GM12878 (cell line): Measurements from ENCODE around the gene CARD18. TPM values are rescaled to one million over a fixed set of nuclear protein-coding genes. Genes with fewer than 3 reads are reported as not detected.

Experiments used
- ATAC-seq: fragments of 200-7000 bp; cut with Tn5 transposase; 3 replicates; pipeline ENCODE4 v1.9.1; 2020; ENCODE audit warnings: mild to moderate bottlenecking, moderate library complexity
- BruUV-seq: library from RNA; stranded (reverse); fragments of 400-500 nt; replicated peaks from 2 replicates; lab custom pipeline; 2021; lab: Mats Ljungman, UMichigan
- CTCF ChIA-PET: fragments of 300-600 bp; sonication (Branson Sonifier 250); formaldehyde crosslinking; extraction: SDS; loops from one replicate; lab custom pipeline; 2021; ENCODE audit warnings: inconsistent platforms; lab: Yijun Ruan, JAX
- POLR2A ChIA-PET: fragments of 350-600 bp; formaldehyde crosslinking; extraction: SDS; loops from one replicate; lab custom pipeline; 2021; ENCODE audit warnings: inconsistent platforms; lab: Charles Lee
- RAD21 ChIA-PET: fragments of 300-600 bp; sonication (Branson Sonifier 250); formaldehyde crosslinking; loops from one replicate; lab custom pipeline; 2023; ENCODE audit warnings: antibody characterized with exemption; ENCODE audit not compliant: unreplicated experiment; lab: Charles Lee
- SMC1A ChIA-PET: fragments of 300-600 bp; sonication (Branson Sonifier 250); formaldehyde crosslinking; loops from one replicate; lab custom pipeline; 2023; ENCODE audit not compliant: unreplicated experiment, uncharacterized antibody; lab: Charles Lee
- DNase-seq: peaks from one replicate; pipeline ENCODE4 v3.0.0-alpha.2; 2011; ENCODE audit warnings: low read depth, low spot score
- FAIRE-seq: peaks from 3 replicates; lab custom pipeline; 2011; peaks lifted over from hg19 to GRCh38; lab: Jason Lieb, UNC
- H2AFZ ChIP-seq: 2 replicates; pipeline ENCODE4 v1.6.0; 2011; ENCODE audit warnings: low read depth, low read length, control low read depth; ENCODE audit not compliant: control insufficient read depth
- H3K27ac ChIP-seq: 2 replicates; pipeline ENCODE4 v1.5.1; 2011; ENCODE audit warnings: control low read depth; ENCODE audit not compliant: control insufficient read depth, insufficient read depth
- H3K27me3 ChIP-seq, 2 experiments: replicated peaks in 1 of 2; 2 replicates each; pipeline versions ENCODE4 v1.6.0 to v1.6.1; 2011; ENCODE audit warnings: low read length in 1 of 2; ENCODE audit not compliant: control insufficient read depth in 2 of 2, insufficient read depth in 2 of 2
- H3K36me3 ChIP-seq, 2 experiments: 2 replicates each; pipeline ENCODE4 v1.5.1; 2011; ENCODE audit warnings: low read length in 1 of 2; ENCODE audit not compliant: control insufficient read depth in 2 of 2, insufficient read depth in 2 of 2
- H3K4me1 ChIP-seq: 2 replicates; pipeline ENCODE4 v1.6.1; 2011; ENCODE audit warnings: mild to moderate bottlenecking, low read length, moderate library complexity, mixed read lengths; ENCODE audit not compliant: control insufficient read depth, insufficient read depth
- H3K4me2 ChIP-seq: 2 replicates; pipeline ENCODE4 v1.6.0; 2011; ENCODE audit warnings: control low read depth; ENCODE audit not compliant: control insufficient read depth, insufficient read depth
- H3K4me3 ChIP-seq: fragments of 200-600 bp; sonication (generic); 2 replicates; pipeline ENCODE4 v1.5.1; 2016
- H3K79me2 ChIP-seq: 2 replicates; pipeline ENCODE4 v1.6.0; 2011; ENCODE audit warnings: low read length; ENCODE audit not compliant: control insufficient read depth, insufficient read depth
- H3K9ac ChIP-seq: 2 replicates; pipeline ENCODE4 v1.8.0; 2011; ENCODE audit warnings: low read length, control low read depth, mixed read lengths; ENCODE audit not compliant: control insufficient read depth, insufficient read depth
- H3K9me3 ChIP-seq: replicated peaks from 3 replicates; pipeline ENCODE4 v1.5.1; 2011; ENCODE audit warnings: mild to moderate bottlenecking, low read length; ENCODE audit not compliant: control insufficient read depth, insufficient read depth
- H4K20me1 ChIP-seq: 2 replicates; pipeline ENCODE4 v1.6.0; 2011; ENCODE audit not compliant: control insufficient read depth, insufficient read depth
- BCL11A ChIP-seq: IDR thresholded peaks from 2 replicates; pipeline ENCODE4 v1.6.1; 2011; ENCODE audit warnings: low read depth, low read length
- BHLHE40 ChIP-seq, 2 experiments: fragments of 450-650 bp in 1 of 2; IDR thresholded peaks; 2 replicates each; pipeline ENCODE4 v1.6.1; 2011 to 2017; ENCODE audit warnings: low read depth in 2 of 2, borderline replicate concordance in 1 of 2, improper control_type of control experiment in 1 of 2, low read length in 1 of 2, mild to moderate bottlenecking in 1 of 2
- HDAC6 ChIP-seq: fragments of 200-600 bp; sonication (generic); IDR thresholded peaks from one replicate; pipeline ENCODE4 v1.8.0; 2017; ENCODE audit warnings: antibody characterized with exemption; ENCODE audit not compliant: unreplicated experiment
- JUNB ChIP-seq: IDR thresholded peaks from 2 replicates; pipeline ENCODE4 v1.6.1; 2016; ENCODE audit warnings: antibody characterized with exemption, mild to moderate bottlenecking
- SP1 ChIP-seq: IDR thresholded peaks from one replicate; pipeline ENCODE4 v1.6.1; 2011; ENCODE audit warnings: low read depth, low read length
- WGBS: methylation state at CpG from one replicate; pipeline ENCODE4 v1.1.6; 2016; ENCODE audit warnings: low lambda C conversion rate; ENCODE audit not compliant: insufficient replicate concordance, insufficient coverage; ENCODE audit errors: missing lambda C conversion rate; 5-methylcytosine and 5-hydroxymethylcytosine counted together
- in situ Hi-C: fragments of 300-500 bp; cut with MboI; formaldehyde crosslinking; loops from 9 replicates; pipeline ENCODE4 v1.14.3; 2018; ENCODE audit warnings: mixed read lengths
- intact Hi-C: fragments of 100-400 bp; cut with micrococcal nuclease; formaldehyde crosslinking; loops from one replicate; pipeline ENCODE4 v1.14.2; 2022; ENCODE audit not compliant: unreplicated experiment
- polyA plus RNA-seq, 11 experiments: library from polyadenylated mRNA; depleted of rRNA in 4 of 11; unstranded in 6 of 11; stranded (reverse) in 5 of 11; fragments of >200 nt; fragmentation: Nextera tagmentation in 4 of 11; fragmentation: Illumina TruSeq in 1 of 11; extraction: Ambion mirVana in 4 of 11; extraction: Trizol in 1 of 11; gene quantifications; 1 replicate in 1 of 11; 2 replicates in 10 of 11; pipeline versions ENCODE4 v1.2.1 to v1.2.3, GENCODE V29; 2011 to 2016; ENCODE audit warnings: inconsistent platforms in 2 of 11, missing spikeins in 2 of 11, low read depth in 1 of 11
- total RNA-seq, 4 experiments: library from RNA; depleted of rRNA in 3 of 4; stranded (reverse); fragments of >200 nt in 3 of 4; fragmentation: Illumina TruSeq in 1 of 4; extraction: Trizol in 1 of 4; gene quantifications; 2 replicates each; pipeline versions ENCODE4 v1.2.1 to v1.2.3, GENCODE V29; 2013 to 2021
- TF ChIP-seq, protein P1 (sequence below): fragments of 450-650 bp; IDR thresholded peaks from 2 replicates; pipeline ENCODE4 v1.6.1; 2017; ENCODE audit warnings: mild to moderate bottlenecking, moderate library complexity
- TF ChIP-seq, protein P2 (sequence below): IDR thresholded peaks from 2 replicates; pipeline ENCODE4 v1.6.1; 2011; ENCODE audit warnings: low read depth, mild to moderate bottlenecking, low read length, moderate library complexity, borderline replicate concordance; ENCODE audit errors: extremely low read depth
- TF ChIP-seq, protein P3 (sequence below): fragments of 150-350 bp; IDR thresholded peaks from 2 replicates; pipeline ENCODE4 v1.6.1; 2016; ENCODE audit warnings: low read depth, low read length
- TF ChIP-seq, protein P4 (sequence below): IDR thresholded peaks from 2 replicates; pipeline ENCODE4 v1.6.1; 2012; ENCODE audit warnings: mild to moderate bottlenecking, low read depth, low read length

CARD18 gene
- total and polyA plus RNA-seq, 10 of the 15 experiments (the other 5 are each of a cell fraction or from before 2014, with no cell fraction given) = not detected

DNA sequence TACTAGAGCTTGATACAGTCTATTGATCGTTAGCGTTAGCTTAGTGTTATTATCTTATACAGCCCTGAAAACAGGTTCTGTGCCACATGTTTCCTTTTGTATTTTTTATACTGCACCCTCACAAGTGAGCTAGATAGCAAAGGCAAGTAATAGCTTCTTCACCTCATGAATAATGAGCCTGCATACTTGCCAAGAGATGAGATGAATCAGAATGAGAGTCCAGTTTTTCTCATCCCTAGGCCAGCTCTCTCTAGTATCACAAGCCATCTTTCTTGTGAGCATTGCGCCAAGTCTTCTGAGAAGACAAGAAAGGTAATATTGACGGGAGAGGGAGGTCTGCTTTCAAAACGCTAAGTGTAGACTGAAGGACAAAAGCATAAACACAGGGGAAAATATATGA, 8.7 kb upstream of the CARD18 start:
- no peaks in the 10 kb centered on the region for H3K27me3 ChIP-seq
- intact Hi-C loops = no loop called here
- WGBS = 30% methylated on average over 5 of the region's 5 CpGs

More for the DNA sequence above, 8.7 kb upstream of the CARD18 start:
- Histone ChIP-seq H3K9me3 (no peaks in the 10 kb centered on the region), H3K36me3 (no peaks in the 10 kb centered on the region), H4K20me1 (no peaks in the 10 kb centered on the region), H3K4me3 (no peak overlapping the region)
- in situ Hi-C loops = no loop called here
- ATAC-seq = no peak
- ChIA-PET CTCF (interaction anchor here (0.9 kb wide), 1 partner anchor 11 kb away, joined by 4 read pairs; no protein-coding TSS in a partner anchor), SMC1A (interaction anchor here (0.6 kb wide), 1 partner anchor 11 kb away, joined by 3 read pairs; no protein-coding TSS in a partner anchor)
- TF ChIP-seq, protein P1, sequence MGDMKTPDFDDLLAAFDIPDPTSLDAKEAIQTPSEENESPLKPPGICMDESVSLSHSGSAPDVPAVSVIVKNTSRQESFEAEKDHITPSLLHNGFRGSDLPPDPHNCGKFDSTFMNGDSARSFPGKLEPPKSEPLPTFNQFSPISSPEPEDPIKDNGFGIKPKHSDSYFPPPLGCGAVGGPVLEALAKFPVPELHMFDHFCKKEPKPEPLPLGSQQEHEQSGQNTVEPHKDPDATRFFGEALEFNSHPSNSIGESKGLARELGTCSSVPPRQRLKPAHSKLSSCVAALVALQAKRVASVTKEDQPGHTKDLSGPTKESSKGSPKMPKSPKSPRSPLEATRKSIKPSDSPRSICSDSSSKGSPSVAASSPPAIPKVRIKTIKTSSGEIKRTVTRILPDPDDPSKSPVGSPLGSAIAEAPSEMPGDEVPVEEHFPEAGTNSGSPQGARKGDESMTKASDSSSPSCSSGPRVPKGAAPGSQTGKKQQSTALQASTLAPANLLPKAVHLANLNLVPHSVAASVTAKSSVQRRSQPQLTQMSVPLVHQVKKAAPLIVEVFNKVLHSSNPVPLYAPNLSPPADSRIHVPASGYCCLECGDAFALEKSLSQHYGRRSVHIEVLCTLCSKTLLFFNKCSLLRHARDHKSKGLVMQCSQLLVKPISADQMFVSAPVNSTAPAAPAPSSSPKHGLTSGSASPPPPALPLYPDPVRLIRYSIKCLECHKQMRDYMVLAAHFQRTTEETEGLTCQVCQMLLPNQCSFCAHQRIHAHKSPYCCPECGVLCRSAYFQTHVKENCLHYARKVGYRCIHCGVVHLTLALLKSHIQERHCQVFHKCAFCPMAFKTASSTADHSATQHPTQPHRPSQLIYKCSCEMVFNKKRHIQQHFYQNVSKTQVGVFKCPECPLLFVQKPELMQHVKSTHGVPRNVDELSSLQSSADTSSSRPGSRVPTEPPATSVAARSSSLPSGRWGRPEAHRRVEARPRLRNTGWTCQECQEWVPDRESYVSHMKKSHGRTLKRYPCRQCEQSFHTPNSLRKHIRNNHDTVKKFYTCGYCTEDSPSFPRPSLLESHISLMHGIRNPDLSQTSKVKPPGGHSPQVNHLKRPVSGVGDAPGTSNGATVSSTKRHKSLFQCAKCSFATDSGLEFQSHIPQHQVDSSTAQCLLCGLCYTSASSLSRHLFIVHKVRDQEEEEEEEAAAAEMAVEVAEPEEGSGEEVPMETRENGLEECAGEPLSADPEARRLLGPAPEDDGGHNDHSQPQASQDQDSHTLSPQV = no peak
- TF ChIP-seq, protein P2, sequence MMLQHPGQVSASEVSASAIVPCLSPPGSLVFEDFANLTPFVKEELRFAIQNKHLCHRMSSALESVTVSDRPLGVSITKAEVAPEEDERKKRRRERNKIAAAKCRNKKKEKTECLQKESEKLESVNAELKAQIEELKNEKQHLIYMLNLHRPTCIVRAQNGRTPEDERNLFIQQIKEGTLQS = no peak
- TF ChIP-seq, protein P3, sequence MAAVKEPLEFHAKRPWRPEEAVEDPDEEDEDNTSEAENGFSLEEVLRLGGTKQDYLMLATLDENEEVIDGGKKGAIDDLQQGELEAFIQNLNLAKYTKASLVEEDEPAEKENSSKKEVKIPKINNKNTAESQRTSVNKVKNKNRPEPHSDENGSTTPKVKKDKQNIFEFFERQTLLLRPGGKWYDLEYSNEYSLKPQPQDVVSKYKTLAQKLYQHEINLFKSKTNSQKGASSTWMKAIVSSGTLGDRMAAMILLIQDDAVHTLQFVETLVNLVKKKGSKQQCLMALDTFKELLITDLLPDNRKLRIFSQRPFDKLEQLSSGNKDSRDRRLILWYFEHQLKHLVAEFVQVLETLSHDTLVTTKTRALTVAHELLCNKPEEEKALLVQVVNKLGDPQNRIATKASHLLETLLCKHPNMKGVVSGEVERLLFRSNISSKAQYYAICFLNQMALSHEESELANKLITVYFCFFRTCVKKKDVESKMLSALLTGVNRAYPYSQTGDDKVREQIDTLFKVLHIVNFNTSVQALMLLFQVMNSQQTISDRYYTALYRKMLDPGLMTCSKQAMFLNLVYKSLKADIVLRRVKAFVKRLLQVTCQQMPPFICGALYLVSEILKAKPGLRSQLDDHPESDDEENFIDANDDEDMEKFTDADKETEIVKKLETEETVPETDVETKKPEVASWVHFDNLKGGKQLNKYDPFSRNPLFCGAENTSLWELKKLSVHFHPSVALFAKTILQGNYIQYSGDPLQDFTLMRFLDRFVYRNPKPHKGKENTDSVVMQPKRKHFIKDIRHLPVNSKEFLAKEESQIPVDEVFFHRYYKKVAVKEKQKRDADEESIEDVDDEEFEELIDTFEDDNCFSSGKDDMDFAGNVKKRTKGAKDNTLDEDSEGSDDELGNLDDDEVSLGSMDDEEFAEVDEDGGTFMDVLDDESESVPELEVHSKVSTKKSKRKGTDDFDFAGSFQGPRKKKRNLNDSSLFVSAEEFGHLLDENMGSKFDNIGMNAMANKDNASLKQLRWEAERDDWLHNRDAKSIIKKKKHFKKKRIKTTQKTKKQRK = no peak
- TF ChIP-seq SP1 (no peak), BHLHE40 (IDR thresholded peaks at IDR 0.05; ENCODE audit: borderline replicate concordance in 1 of 2, low read depth in 2 of 2, low read length in 1 of 2) (no peak), HDAC6 (no peak), JUNB (no peak), BCL11A (no peak)
- TF ChIP-seq, protein P4, sequence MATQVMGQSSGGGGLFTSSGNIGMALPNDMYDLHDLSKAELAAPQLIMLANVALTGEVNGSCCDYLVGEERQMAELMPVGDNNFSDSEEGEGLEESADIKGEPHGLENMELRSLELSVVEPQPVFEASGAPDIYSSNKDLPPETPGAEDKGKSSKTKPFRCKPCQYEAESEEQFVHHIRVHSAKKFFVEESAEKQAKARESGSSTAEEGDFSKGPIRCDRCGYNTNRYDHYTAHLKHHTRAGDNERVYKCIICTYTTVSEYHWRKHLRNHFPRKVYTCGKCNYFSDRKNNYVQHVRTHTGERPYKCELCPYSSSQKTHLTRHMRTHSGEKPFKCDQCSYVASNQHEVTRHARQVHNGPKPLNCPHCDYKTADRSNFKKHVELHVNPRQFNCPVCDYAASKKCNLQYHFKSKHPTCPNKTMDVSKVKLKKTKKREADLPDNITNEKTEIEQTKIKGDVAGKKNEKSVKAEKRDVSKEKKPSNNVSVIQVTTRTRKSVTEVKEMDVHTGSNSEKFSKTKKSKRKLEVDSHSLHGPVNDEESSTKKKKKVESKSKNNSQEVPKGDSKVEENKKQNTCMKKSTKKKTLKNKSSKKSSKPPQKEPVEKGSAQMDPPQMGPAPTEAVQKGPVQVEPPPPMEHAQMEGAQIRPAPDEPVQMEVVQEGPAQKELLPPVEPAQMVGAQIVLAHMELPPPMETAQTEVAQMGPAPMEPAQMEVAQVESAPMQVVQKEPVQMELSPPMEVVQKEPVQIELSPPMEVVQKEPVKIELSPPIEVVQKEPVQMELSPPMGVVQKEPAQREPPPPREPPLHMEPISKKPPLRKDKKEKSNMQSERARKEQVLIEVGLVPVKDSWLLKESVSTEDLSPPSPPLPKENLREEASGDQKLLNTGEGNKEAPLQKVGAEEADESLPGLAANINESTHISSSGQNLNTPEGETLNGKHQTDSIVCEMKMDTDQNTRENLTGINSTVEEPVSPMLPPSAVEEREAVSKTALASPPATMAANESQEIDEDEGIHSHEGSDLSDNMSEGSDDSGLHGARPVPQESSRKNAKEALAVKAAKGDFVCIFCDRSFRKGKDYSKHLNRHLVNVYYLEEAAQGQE = no peak
- TF ChIP-seq, all 136 proteins: peak for 0
- Histone ChIP-seq H3K4me1 (no peaks in the 10 kb centered on the region), H3K9ac (no peak overlapping the region), H3K79me2 (no peaks in the 10 kb centered on the region), H2AFZ (no peak overlapping the region), H3K4me2 (no peak overlapping the region), H3K27ac (no peak overlapping the region)
- POLR2A ChIA-PET = no interaction called here
- FAIRE-seq = no peak
- RAD21 ChIA-PET = no interaction called here
- DNase-seq = no peak
- BruUV-seq = no TSS peak
